HG03139 (cell line): ENCODE data around the gene TTLL9.

Experiments used
- ATAC-seq: cut with Tn5 transposase; IDR thresholded peaks from one replicate; pipeline ENCODE4 v1.9.1; 2021; ENCODE audit not compliant: unreplicated experiment

TTLL9 gene

GRCh38 chr20:31877684-31878083 is 7.2 kb downstream of the TTLL9 start:
- ATAC-seq, result no peak

- ATAC-seq, result peak; percentile 67
These were observed 8.9 kb downstream of the TTLL9 start for GRCh38 chr20:31879143-31879987.

- ATAC-seq, result no peak
These were observed 11.5 kb downstream of the TTLL9 start for GRCh38 chr20:31881945-31882344.

- no peak for ATAC-seq
These were observed 13.4 kb downstream of the TTLL9 start for GRCh38 chr20:31883829-31884228.

GRCh38 chr20:31890646-31891045 is 20.2 kb downstream of the TTLL9 start:
- ATAC-seq, result no peak

- peak; percentile 90 for ATAC-seq
These were observed 24.7 kb downstream of the TTLL9 start for GRCh38 chr20:31894980-31895675.

- ATAC-seq, result no peak
These were observed 25.6 kb downstream of the TTLL9 start for GRCh38 chr20:31896049-31896448.

- ATAC-seq, result no peak
These were observed 27.1 kb downstream of the TTLL9 start for GRCh38 chr20:31897541-31897940.

GRCh38 chr20:31901615-31902014 is 31.2 kb downstream of the TTLL9 start:
- no peak for ATAC-seq

GRCh38 chr20:31903627-31904386 is 33.4 kb downstream of the TTLL9 start:
- no peak for ATAC-seq

GRCh38 chr20:31906001-31906400 is 35.6 kb downstream of the TTLL9 start:
- no peak for ATAC-seq

GRCh38 chr20:31907046-31907445 is 36.6 kb downstream of the TTLL9 start:
- ATAC-seq, result no peak

GRCh38 chr20:31908016-31908415 is 37.6 kb downstream of the TTLL9 start:
- ATAC-seq, result no peak

GRCh38 chr20:31908424-31908823 is 38.0 kb downstream of the TTLL9 start:
- ATAC-seq, result no peak

GRCh38 chr20:31909253-31910070 is 39.0 kb downstream of the TTLL9 start:
- no peak for ATAC-seq

GRCh38 chr20:31910071-31910803 is 39.8 kb downstream of the TTLL9 start:
- ATAC-seq, result no peak

- no peak for ATAC-seq
These were observed 43.2 kb downstream of the TTLL9 start for GRCh38 chr20:31913431-31914157.

GRCh38 chr20:31914170-31914569 is 43.7 kb downstream of the TTLL9 start:
- ATAC-seq, result no peak

GRCh38 chr20:31915491-31916280 is 45.3 kb downstream of the TTLL9 start:
- no peak for ATAC-seq
